ENCODE data around the gene GRK4. TPM values are rescaled to one million over a fixed set of nuclear protein-coding genes. Genes with fewer than 3 reads are reported as not detected.

The GRK4 gene
- total RNA-seq, 3 donors from 2014 or later, result 0.87 to 8.9 (median 3.9) TPM

DNA sequence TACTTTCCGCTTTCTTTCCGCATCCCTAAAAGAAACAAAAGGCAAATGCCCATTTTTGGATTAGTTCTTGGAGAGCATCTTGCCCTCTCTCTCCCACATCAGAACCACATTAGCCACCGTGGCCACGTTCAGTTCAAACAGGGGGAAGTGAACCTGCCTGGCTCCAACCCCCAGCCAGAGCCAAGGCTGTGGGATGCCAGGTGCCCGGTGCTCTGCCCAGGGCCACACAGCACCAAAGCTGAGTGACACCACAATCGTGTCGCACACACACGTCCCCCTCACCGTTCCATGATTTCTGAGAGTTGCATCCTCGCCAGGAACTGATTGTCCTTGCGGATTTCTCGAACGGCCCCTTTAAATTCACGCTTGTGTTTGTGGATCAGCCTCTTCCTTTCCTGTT is 24.5 kb upstream of the GRK4 start:
- intact Hi-C loops (cut with DNase I, micrococcal nuclease), result loop anchor here (10.0 kb wide), 2 partner anchors 94 to 174 kb away; partner anchors contain the start of gene ADD1 (in 1 of the 2)
- Histone ChIP-seq H3K4me3 (no peak overlapping the region), H3K36me3 (ENCODE audit: low read depth) (peaks cover 3% of the 10 kb centered on the region), H3K4me1 (ENCODE audit: low read depth) (peaks cover 20% of the 10 kb centered on the region), H3K9me3 (no peaks in the 10 kb centered on the region)
- TF ChIP-seq, protein P1, sequence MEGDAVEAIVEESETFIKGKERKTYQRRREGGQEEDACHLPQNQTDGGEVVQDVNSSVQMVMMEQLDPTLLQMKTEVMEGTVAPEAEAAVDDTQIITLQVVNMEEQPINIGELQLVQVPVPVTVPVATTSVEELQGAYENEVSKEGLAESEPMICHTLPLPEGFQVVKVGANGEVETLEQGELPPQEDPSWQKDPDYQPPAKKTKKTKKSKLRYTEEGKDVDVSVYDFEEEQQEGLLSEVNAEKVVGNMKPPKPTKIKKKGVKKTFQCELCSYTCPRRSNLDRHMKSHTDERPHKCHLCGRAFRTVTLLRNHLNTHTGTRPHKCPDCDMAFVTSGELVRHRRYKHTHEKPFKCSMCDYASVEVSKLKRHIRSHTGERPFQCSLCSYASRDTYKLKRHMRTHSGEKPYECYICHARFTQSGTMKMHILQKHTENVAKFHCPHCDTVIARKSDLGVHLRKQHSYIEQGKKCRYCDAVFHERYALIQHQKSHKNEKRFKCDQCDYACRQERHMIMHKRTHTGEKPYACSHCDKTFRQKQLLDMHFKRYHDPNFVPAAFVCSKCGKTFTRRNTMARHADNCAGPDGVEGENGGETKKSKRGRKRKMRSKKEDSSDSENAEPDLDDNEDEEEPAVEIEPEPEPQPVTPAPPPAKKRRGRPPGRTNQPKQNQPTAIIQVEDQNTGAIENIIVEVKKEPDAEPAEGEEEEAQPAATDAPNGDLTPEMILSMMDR (IDR thresholded peaks at IDR 0.05), result no peak
- peak in 1 of 3 donors; percentile 26 for DNase-seq
- ATAC-seq, result no peak

DNA sequence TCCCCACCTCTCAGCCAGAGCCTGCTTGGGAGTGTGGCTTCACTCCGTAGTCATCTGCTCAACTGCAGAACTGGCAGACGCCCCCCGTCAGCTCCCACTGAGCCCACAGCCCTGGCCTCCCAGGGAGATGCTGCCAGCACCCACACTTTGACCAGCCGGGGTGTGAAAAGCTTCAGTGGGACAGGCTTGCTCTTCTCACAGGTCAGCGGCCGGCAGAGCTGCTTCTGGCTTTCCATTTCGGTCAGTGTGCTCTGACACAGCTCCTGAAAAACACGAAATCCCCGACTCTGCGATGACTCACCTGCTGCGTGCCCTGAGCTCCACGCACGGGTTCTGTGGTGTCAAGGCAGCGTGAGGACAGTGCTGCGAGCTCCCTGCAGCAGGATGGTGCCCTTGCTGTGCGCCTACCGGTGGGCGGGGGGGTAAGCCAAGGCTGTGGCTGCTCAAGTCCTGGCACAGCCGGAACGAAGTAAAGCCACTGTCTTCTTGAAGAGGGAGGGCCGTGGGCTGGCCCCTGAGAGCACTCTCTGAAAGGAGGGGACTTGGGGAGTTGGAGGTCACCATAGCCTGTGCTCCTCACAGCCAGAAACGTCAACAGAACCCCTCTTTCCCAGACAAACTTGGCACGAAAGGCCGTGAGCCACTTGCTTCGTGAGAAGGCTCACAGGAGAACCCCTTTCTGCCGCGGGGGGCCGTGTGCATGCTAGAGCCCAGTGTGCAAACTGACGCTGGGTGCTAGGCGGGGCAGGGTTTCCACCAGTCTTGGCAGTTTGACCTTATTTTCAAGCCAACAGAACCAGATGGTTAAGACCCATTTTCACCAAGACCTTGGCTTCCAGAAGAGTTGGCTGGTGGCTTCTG is 23.8 kb upstream of the GRK4 start:
- H3K36me3 ChIP-seq (ENCODE audit: low read depth), result peaks cover 3% of the 10 kb centered on the region
- H3K9me3 ChIP-seq, result no peaks in the 10 kb centered on the region
- peak in 1 of 3 donors; percentile 52 for DNase-seq
- no peak overlapping the region for H3K4me3 ChIP-seq
- peaks cover 20% of the 10 kb centered on the region for H3K4me1 ChIP-seq (ENCODE audit: low read depth)
- TF ChIP-seq, protein P1 (IDR thresholded peaks at IDR 0.05), result no peak
- intact Hi-C loops (cut with DNase I, micrococcal nuclease), result loop anchor here (10.0 kb wide), 2 partner anchors 95 to 175 kb away; partner anchors contain the start of gene ADD1 (in 1 of the 2)
- ATAC-seq, result no peak

- Histone ChIP-seq H3K36me3 (ENCODE audit: low read depth) (peaks cover 3% of the 10 kb centered on the region), H3K4me1 (ENCODE audit: low read depth) (peaks cover 16% of the 10 kb centered on the region), H3K4me3 (no peak overlapping the region), H3K9me3 (no peaks in the 10 kb centered on the region)
- DNase-seq (peak in 1 of 3 donors; percentile 53), ATAC-seq (no peak)
- intact Hi-C loops (cut with DNase I, micrococcal nuclease), result loop anchor here in 1 of 2 donors (10.0 kb wide), 1 partner anchor 176 kb away; no protein-coding TSS in a partner anchor
- TF ChIP-seq, protein P1 (IDR thresholded peaks at IDR 0.05), result no peak
Observed at GRCh38 chr4:2940267-2941137, 22.9 kb upstream of the GRK4 start.

DNA sequence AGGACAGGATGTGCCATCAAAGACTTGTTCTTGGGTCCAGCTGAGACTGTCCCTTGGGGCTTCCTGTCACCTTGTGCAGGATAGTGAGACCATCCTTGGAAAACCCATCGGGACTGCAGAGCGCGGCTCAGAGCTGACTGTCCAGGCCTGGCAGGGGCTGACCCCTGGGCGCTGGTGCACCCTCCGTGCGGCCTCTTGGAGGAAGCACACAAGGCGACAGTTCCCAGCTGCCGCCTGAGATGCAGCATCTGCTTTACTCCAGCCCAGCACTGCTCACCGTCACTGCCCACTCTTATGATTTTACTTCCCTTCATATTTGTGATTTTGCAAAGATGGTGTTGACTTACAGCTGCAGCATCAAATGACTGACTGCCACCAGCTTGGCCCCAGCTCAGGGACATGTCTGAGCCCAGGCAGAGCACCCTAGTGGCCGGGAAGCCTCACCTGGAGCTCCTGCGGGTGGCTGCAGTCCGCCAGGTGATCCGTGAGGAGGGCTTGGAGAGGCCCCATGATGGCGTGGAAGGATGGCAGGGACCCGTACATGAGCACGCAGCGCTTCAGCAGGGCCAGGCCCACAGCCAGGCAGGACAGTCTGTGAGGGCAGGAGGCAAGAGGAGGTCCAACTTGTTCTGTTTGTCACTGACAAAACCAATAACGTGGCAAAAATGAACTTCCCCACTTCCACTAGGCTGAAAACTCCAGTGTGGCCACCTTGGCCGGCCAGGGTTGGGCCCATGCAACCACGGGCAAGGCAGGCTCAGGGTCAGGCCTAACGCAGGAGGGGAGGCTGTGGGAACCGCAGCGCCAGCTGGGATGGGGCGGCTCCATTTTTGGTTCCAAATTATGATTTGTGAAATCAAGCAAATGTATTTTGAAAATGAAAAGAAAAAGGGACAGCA is 22.0 kb upstream of the GRK4 start:
- DNase-seq (peak in 1 of 3 donors; percentile 51), ATAC-seq (no peak)
- Histone ChIP-seq H3K4me1 (ENCODE audit: low read depth) (peaks cover 7% of the 10 kb centered on the region), H3K36me3 (ENCODE audit: low read depth) (peaks cover 3% of the 10 kb centered on the region), H3K9me3 (no peaks in the 10 kb centered on the region), H3K4me3 (no peak overlapping the region)
- intact Hi-C loops (cut with DNase I, micrococcal nuclease), result loop anchor here in 1 of 2 donors (10.0 kb wide), 1 partner anchor 177 kb away; no protein-coding TSS in a partner anchor
- TF ChIP-seq, protein P1 (IDR thresholded peaks at IDR 0.05), result no peak
